OCI-LY1 (cell line): ENCODE data around the gene GCN1.
A peak's percentile ranks its signal among the peaks of the same experiment; 100 is the strongest.

ENCODE experiments used
- H2AFZ ChIP-seq: fragments of 200-600 bp; sonication (generic), shearing (Covaris generic); 2 replicates; pipeline ENCODE4 v1.6.0; 2014; ENCODE audit warnings: antibody characterized with exemption, mild to moderate bottlenecking, low read length
- H3F3A ChIP-seq: fragments of 200-600 bp; sonication (generic), shearing (Covaris generic); 2 replicates; pipeline ENCODE4 v1.6.0; 2014; ENCODE audit warnings: mild to moderate bottlenecking, antibody characterized with exemption, low read length, moderate library complexity; ENCODE audit not compliant: insufficient read depth
- H3K27ac ChIP-seq: fragments of 200-600 bp; sonication (generic); 2 replicates; pipeline ENCODE4 v1.5.1; 2014; ENCODE audit warnings: low read length, mixed run types, mild to moderate bottlenecking, low read depth; ENCODE audit not compliant: poor library complexity, severe bottlenecking
- H3K27me3 ChIP-seq: fragments of 200-600 bp; sonication (generic); 2 replicates; pipeline ENCODE4 v1.6.0; 2014; ENCODE audit warnings: antibody characterized with exemption, mild to moderate bottlenecking, low read length, moderate library complexity; ENCODE audit not compliant: insufficient read depth
- H3K36me3 ChIP-seq: fragments of 200-600 bp; sonication (generic); 2 replicates; pipeline ENCODE4 v1.6.1; 2014; ENCODE audit warnings: mild to moderate bottlenecking, antibody characterized with exemption, low read length, moderate library complexity, mixed read lengths; ENCODE audit not compliant: insufficient read depth
- H3K4me1 ChIP-seq: fragments of 200-600 bp; sonication (generic); 2 replicates; pipeline ENCODE4 v1.5.1; 2014; ENCODE audit warnings: mild to moderate bottlenecking, low read length, moderate library complexity; ENCODE audit not compliant: insufficient read depth, severe bottlenecking
- H3K4me2 ChIP-seq: fragments of 200-600 bp; sonication (generic), shearing (Covaris generic); 2 replicates; pipeline ENCODE4 v1.6.1; 2014; ENCODE audit warnings: low read length
- H3K4me3 ChIP-seq: fragments of 200-600 bp; sonication (generic); 2 replicates; pipeline ENCODE4 v1.5.1; 2014; ENCODE audit warnings: low read length, low read depth, mild to moderate bottlenecking, mixed read lengths; ENCODE audit not compliant: poor library complexity, severe bottlenecking
- H3K79me2 ChIP-seq: fragments of 200-600 bp; shearing (Covaris generic); 2 replicates; pipeline ENCODE4 v1.6.1; 2016; ENCODE audit warnings: mixed run types, low read length, mixed read lengths; ENCODE audit not compliant: insufficient read depth
- H3K9ac ChIP-seq: fragments of 200-600 bp; sonication (generic), shearing (Covaris generic); 2 replicates; pipeline ENCODE4 v1.6.1; 2014; ENCODE audit warnings: mild to moderate bottlenecking, low read length, mixed read lengths
- H3K9me2 ChIP-seq: fragments of 200-600 bp; sonication (generic), shearing (Covaris generic); 2 replicates; pipeline ENCODE4 v1.6.1; 2014; ENCODE audit warnings: low read depth, mild to moderate bottlenecking, low read length, mixed read lengths
- H3K9me3 ChIP-seq: fragments of 200-600 bp; shearing (Covaris generic); 2 replicates; pipeline ENCODE4 v1.6.1; 2014; ENCODE audit warnings: low read length, mixed read lengths
- H4K20me1 ChIP-seq: fragments of 200-600 bp; sonication (generic), shearing (Covaris generic); 2 replicates; pipeline ENCODE4 v1.6.0; 2016; ENCODE audit warnings: mild to moderate bottlenecking, low read length; ENCODE audit not compliant: insufficient read depth
- EZH2 ChIP-seq: fragments of 200-600 bp; sonication (generic), shearing (Covaris generic); IDR thresholded peaks from 2 replicates; pipeline ENCODE4 v1.8.0; 2017; ENCODE audit warnings: borderline replicate concordance, mixed run types, mild to moderate bottlenecking, antibody characterized with exemption, low read length, moderate library complexity, mixed read lengths
- TF ChIP-seq, protein P1 (sequence below): fragments of 200-600 bp; sonication (generic), shearing (Covaris generic); IDR thresholded peaks from 2 replicates; pipeline ENCODE4 v1.5.1; 2017; ENCODE audit warnings: mild to moderate bottlenecking, antibody characterized with exemption, low read length, moderate library complexity, mixed read lengths

GCN1 gene

GRCh38 chr12:120168337-120168736, 26.2 kb downstream of the GCN1 start:
- H4K20me1 ChIP-seq, result no peaks in the 10 kb centered on the region
- H3K9ac ChIP-seq, result no peak overlapping the region
- H3K27ac ChIP-seq, result no peak overlapping the region
- H3K4me1 ChIP-seq, result peaks cover 24% of the 10 kb centered on the region
- peaks cover 83% of the 10 kb centered on the region for H3K36me3 ChIP-seq
- no peaks in the 10 kb centered on the region for H3K79me2 ChIP-seq
- no peak overlapping the region for H3K4me3 ChIP-seq
- no peaks in the 10 kb centered on the region for H3K9me3 ChIP-seq
- H3K4me2 ChIP-seq, result no peak overlapping the region
- no peaks in the 10 kb centered on the region for H3K9me2 ChIP-seq
- H3F3A ChIP-seq, result no peaks in the 10 kb centered on the region
- no peak for TF ChIP-seq EZH2
- TF ChIP-seq, protein P1, sequence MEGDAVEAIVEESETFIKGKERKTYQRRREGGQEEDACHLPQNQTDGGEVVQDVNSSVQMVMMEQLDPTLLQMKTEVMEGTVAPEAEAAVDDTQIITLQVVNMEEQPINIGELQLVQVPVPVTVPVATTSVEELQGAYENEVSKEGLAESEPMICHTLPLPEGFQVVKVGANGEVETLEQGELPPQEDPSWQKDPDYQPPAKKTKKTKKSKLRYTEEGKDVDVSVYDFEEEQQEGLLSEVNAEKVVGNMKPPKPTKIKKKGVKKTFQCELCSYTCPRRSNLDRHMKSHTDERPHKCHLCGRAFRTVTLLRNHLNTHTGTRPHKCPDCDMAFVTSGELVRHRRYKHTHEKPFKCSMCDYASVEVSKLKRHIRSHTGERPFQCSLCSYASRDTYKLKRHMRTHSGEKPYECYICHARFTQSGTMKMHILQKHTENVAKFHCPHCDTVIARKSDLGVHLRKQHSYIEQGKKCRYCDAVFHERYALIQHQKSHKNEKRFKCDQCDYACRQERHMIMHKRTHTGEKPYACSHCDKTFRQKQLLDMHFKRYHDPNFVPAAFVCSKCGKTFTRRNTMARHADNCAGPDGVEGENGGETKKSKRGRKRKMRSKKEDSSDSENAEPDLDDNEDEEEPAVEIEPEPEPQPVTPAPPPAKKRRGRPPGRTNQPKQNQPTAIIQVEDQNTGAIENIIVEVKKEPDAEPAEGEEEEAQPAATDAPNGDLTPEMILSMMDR, result no peak
- H2AFZ ChIP-seq, result no peak overlapping the region
- no peaks in the 10 kb centered on the region for H3K27me3 ChIP-seq

DNA sequence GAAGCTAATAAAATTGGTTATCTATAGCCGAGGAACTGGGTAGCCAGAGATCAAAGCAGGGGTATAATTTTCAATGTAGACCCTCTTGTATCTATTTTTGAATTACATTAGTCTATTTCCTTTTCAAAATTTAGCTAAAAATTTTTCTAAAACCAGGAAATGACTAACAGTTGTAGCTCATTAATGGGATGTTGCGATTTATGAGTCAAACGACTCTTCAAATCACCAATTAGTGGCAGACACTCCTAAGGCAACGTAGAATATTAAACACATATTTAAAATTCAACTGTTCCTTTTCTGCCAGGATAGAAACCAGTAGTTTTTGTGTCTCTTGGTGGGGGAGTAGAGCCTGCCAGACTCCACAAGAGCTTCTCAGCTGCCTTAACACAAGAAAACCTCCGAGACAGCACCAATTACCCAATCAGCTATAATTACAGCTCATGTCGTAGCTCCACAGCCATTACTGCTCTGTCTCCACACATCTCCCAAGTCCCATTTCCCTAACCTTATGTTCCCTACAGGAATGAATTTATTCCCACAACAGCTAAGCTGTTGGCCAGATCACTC, 26.9 kb downstream of the GCN1 start:
- Histone ChIP-seq H3K4me2 (no peak overlapping the region), H3K9ac (no peak overlapping the region), H3F3A (no peaks in the 10 kb centered on the region), H4K20me1 (no peaks in the 10 kb centered on the region), H3K4me1 (peaks cover 24% of the 10 kb centered on the region), H3K27ac (peak overlapping the region; percentile 91), H2AFZ (no peak overlapping the region), H3K27me3 (no peaks in the 10 kb centered on the region), H3K9me3 (no peaks in the 10 kb centered on the region), H3K36me3 (peaks cover 83% of the 10 kb centered on the region), H3K79me2 (no peaks in the 10 kb centered on the region), H3K4me3 (no peak overlapping the region), H3K9me2 (no peaks in the 10 kb centered on the region)
- TF ChIP-seq EZH2, result no peak
- TF ChIP-seq, protein P1, result no peak

DNA sequence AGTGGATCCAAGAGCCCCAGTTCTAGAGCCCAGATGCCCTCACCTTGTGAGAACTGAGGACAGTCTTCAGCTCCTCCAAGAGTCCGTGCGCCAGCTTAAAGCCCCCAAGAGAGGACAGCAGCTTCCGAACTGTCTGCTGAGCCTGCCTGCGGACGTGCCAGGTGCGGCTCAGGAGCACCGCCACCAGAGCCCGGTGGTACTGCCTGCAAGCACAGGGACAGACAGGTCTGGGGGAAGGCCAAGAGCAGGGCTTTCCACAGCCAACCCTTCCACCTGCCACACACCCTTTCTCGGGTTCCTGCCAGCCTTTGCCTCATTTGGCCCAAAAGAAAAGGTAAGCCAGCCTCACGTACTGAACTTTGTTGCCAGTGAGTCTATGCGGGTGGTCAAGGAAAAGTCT, 30.2 kb downstream of the GCN1 start:
- Histone ChIP-seq H3K9ac (no peak overlapping the region), H4K20me1 (no peaks in the 10 kb centered on the region), H3K9me2 (no peaks in the 10 kb centered on the region), H3K4me1 (peaks cover 24% of the 10 kb centered on the region), H3K4me3 (no peak overlapping the region), H3K27me3 (no peaks in the 10 kb centered on the region), H3F3A (no peaks in the 10 kb centered on the region), H3K9me3 (no peaks in the 10 kb centered on the region), H3K27ac (peak overlapping the region; percentile 80), H3K4me2 (no peak overlapping the region), H3K79me2 (no peaks in the 10 kb centered on the region), H2AFZ (no peak overlapping the region), H3K36me3 (peaks cover 87% of the 10 kb centered on the region)
- no peak for TF ChIP-seq EZH2
- TF ChIP-seq, protein P1, result no peak
